Subcutaneous preadipocyte (primary cell): Measurements from ENCODE around the gene C2orf74. TPM values are rescaled to one million over a fixed set of nuclear protein-coding genes. Genes with fewer than 3 reads are reported as not detected.

Source experiments
- total RNA-seq: library from RNA; depleted of rRNA; stranded (reverse); fragments of >200 nt; gene quantifications from 2 replicates; pipeline ENCODE4 v1.2.3, GENCODE V29; 2012

Gene C2orf74
- 2.9 and 6.5 TPM in 2 replicates for total RNA-seq

GRCh38 chr2:61161888-61162287, at the start of gene C2orf74:
TSS of gene C2orf74 (plus strand) at chr2:61162188. CDS start at chr2:61162515, 327 bp downstream.

Other genes with a start within 250 kb of the C2orf74 start
- gene PEX13, start 144.5 kb upstream of the C2orf74 start, total RNA-seq: 15.4 and 22.9 TPM in 2 replicates
- 6.2 and 8.2 TPM in 2 replicates for gene PUS10, start 143.9 kb upstream of the C2orf74 start, total RNA-seq
- 8.5 and 10.4 TPM in 2 replicates for gene SANBR, start 96.3 kb upstream of the C2orf74 start, total RNA-seq